GM18499 (cell line): ENCODE measurements around the gene INTS6.

Experiments
- ATAC-seq: cut with Tn5 transposase; IDR thresholded peaks from one replicate; pipeline ENCODE4 v1.9.1; 2021; ENCODE audit warnings: moderate number of reproducible peaks; ENCODE audit not compliant: insufficient read depth, unreplicated experiment

The INTS6 gene

GRCh38 chr13:51326777-51327176 lies 126.1 kb downstream of the INTS6 start:
- no peak for ATAC-seq

DNA sequence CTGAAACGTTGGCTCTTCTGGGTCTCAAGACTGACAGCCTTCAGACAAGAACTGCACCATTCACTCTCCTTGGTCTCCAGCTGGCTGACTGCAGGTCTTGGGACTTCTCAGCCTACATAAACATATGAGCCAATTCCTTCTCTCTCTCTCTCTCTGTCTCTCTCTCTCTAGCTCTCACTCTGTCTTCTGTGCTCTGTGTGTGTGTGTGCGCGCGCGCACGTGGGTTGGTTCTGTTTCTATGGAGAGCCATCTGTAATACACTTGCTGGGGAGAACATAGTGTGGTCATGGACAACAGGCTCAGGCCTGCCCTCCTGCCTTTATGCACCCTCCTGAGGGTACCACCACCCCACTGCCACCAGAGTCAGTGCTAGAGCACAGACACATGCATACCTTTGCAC lies 127.0 kb downstream of the INTS6 start:
- no peak for ATAC-seq

DNA sequence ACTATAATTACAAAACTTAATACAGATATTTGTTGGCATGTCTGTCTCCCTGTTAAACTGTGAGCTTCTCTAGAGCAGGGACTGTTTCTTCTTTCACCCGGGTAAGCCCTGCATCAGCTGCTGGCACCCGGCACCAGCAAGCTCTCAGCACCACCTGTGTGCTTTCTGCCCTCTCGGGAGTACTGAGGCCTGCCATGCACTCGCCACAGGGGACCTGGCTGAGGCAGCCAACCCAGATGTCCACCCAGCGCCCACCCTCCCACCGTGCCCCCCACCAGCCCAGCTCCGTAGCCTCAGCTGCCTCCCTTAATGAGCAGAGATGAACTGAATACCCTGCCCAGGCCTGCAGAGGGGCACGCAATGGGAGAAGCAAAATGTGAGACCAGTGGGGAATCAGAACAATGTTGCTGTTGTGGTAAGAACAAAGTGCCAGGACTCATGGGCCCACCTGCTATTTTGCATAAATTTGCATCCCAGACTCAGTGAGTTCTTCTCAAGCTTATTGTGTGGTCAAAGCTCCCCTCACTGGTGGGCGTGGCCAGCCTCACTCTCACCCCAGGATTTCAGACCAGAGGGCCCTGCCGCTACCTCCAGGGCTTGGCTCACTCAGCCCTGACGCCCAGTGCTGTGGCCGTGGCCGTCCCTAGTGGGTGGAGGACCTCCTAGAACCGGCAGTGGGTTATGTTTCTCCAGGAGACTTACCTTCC lies 128.0 kb downstream of the INTS6 start:
- ATAC-seq = no peak

DNA sequence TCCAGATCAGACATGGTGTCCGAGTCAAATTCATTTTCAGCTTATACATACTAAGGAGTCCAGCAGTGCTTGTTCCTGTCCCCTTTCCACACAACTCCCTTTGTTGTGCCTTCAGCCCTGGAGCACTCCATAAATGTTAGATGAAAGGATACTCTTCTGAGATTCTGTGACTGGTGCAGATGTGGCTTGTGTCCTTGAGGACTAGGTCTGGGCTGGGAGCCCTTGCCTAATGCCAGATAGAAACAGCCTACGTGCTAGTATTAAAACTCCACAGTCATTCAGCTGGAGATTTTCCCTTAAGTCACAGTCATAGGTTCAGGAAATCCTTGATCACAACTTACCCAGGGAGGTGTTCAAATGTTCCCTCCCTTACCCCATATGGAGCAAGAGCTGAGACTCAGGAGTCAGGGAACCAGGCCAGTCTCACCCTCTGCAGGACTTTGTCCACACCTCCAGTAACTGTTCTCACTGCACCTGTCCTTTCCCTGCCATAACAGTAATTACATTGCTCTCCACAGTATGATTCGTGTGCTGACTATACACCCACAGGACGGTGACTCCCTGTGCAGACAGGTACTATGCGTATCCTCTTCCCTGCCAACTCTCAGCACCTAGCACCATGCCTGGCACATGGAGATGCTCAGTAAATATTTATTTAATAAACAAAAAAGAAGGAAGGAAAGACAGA lies 128.9 kb downstream of the INTS6 start:
- no peak for ATAC-seq

DNA sequence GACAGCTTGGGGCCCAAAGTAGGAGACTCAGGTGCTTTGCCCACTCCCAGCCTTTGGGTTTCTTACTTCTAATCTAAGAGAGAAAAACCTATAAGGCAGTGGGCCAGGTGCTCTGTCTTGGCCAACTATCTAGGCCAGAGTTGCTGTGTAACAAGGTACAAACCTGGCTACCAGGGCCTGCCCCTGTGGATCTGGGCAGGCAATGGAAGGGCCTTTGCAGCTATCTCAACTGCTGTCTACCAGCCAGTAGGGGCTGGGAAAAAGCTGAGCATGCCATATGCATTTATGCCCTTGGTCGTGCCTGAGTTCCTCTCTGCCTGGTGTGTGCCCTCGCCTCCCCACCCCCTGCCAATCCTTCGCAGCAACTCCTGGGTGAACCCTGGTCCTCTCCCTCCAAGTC lies 130.0 kb downstream of the INTS6 start:
- ATAC-seq = no peak

GRCh38 chr13:51321836-51322235 lies 131.0 kb downstream of the INTS6 start:
- no peak for ATAC-seq

DNA sequence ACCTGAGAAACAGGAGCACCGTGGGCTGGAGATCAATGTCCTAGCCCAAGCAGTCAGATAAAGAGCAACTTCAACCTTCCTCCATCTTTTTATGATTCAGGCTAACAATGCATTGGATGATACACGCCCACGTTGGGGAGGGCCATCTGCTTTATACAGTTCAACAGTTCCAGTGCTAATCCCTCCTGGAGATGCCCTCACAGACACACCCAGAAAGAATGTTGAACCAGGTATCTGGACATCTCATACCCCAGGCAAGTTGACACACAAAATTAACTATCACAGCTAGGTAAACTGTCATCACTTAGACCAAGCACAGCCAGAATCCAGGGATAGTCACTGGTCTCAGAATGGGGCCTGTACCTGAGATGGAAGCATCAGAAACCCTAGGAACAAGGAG lies 134.0 kb downstream of the INTS6 start:
- ATAC-seq = no peak

DNA sequence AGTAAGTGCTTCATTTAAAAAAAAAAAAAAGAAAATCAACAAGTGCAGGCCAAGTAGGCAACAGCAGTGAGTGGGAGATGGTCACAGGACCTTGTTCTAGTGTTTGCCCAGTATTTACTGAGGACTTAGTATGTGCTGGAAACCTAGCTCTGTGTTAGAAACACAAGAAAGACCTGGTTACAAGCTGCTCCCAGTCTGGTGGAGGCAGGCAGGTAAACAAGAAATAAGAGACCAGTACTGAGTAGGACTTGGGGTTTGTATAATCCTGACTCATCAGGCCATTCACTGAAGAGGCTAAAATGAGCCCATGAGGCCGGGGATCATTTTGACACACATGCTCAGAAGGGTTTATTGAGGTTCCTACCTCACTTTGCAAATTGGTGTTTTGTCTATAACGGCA lies 134.8 kb downstream of the INTS6 start:
- no peak for ATAC-seq

DNA sequence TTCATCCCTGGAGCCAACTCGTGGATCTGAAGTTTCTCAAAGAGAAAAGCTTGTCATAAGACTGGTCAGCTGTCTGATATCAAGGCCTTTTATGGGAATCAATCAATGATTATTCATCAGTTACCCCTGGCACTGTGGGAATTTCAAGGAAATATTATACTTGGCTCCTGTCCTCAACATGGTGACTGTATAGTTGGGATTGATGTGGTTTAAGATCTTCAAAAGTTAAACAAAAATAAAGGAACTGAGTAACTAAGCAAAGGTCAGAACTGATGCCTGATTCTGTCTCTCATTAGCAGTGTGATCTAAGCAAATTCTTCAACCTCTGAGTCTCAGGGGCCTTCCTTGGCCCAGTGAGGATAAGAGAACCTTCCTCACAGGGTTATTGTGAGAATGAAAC lies 135.6 kb downstream of the INTS6 start:
- ATAC-seq = no peak

DNA sequence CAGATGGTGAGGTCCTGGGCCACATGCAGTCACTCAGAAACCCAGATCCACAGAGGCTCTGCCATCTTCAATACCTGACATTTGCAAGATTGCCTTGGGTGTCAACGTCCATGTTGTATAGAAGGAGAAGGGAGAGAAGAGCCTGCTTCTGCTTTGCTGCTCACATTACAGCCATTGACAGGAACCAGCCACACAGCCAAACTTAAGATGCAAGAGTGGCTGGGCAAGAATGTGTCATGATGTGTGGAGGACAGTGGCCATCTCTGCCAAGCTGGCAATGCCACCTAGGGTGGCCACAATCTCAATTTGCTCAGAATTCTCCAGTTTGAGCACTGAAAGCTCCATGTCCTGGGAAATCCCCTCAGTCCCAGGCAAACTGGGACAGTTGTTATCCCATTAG lies 139.2 kb downstream of the INTS6 start:
- ATAC-seq = no peak

- no peak for ATAC-seq
Measured at GRCh38 chr13:51311957-51312520, 140.8 kb downstream of the INTS6 start.
